CD4-positive, alpha-beta T cell (primary cell): ENCODE data around the gene CD7. TPM values are rescaled to one million over a fixed set of nuclear protein-coding genes. Genes with fewer than 3 reads are reported as not detected.

ENCODE experiments used
- ATAC-seq: fragments of 200-7000 bp; cut with Tn5 transposase; one replicate; pipeline ENCODE4 v1.10.0; 2022; ENCODE audit warnings: mild to moderate bottlenecking; ENCODE audit not compliant: poor library complexity
- CTCF ChIA-PET: fragments of 350-600 bp; sonication (Branson Sonifier 250); formaldehyde crosslinking; loops from one replicate; lab custom pipeline; 2021; ENCODE audit warnings: antibody characterized with exemption, inconsistent platforms; lab: Charles Lee
- POLR2A ChIA-PET: fragments of 350-600 bp; sonication (Branson Sonifier 250); formaldehyde crosslinking; loops from one replicate; lab custom pipeline; 2021; ENCODE audit warnings: antibody characterized with exemption, inconsistent platforms; lab: Charles Lee
- DNase-seq, 14 experiments: peaks; one replicate each; pipeline ENCODE4 v3.0.0-alpha.2; 2013 to 2020; ENCODE audit warnings: mixed read lengths in 2 of 14
- H3K27ac ChIP-seq, 2 donors: one replicate each; pipeline versions ENCODE4 v1.5.1 to v1.7.0; 2013; ENCODE audit warnings: low read length in 2 of 2, low read depth in 1 of 2, mild to moderate bottlenecking in 1 of 2
- H3K27me3 ChIP-seq, 2 experiments: 1 replicate in 1 of 2; 2 replicates in 1 of 2; pipeline versions ENCODE4 v1.6.1 to v1.7.0; 2013; ENCODE audit warnings: low read length in 2 of 2, control low read depth in 1 of 2, mild to moderate bottlenecking in 1 of 2, moderate library complexity in 1 of 2; ENCODE audit not compliant: insufficient read depth in 2 of 2, control insufficient read depth in 1 of 2
- H3K36me3 ChIP-seq: one replicate; pipeline ENCODE4 v1.6.1; 2013; ENCODE audit warnings: low read length, control low read depth; ENCODE audit not compliant: insufficient read depth
- H3K4me1 ChIP-seq: one replicate; pipeline ENCODE4 v1.6.1; 2013; ENCODE audit warnings: low read length, control low read depth; ENCODE audit not compliant: insufficient read depth
- H3K4me3 ChIP-seq: one replicate; pipeline ENCODE4 v1.5.1; 2013; ENCODE audit warnings: mild to moderate bottlenecking, low read length, moderate library complexity
- H3K9me3 ChIP-seq, 2 experiments: 1 replicate in 1 of 2; 2 replicates in 1 of 2; pipeline versions ENCODE4 v1.6.1 to v1.7.0; 2013; ENCODE audit warnings: low read length in 2 of 2, mild to moderate bottlenecking in 2 of 2, control low read depth in 1 of 2, moderate library complexity in 1 of 2; ENCODE audit not compliant: control insufficient read depth in 1 of 2, insufficient read depth in 1 of 2
- H3K27ac Mint-ChIP-seq: one replicate; pipeline ENCODE4 v1.8.0; 2020; ENCODE audit warnings: mixed read lengths
- H3K27me3 Mint-ChIP-seq: one replicate; pipeline ENCODE4 v1.8.0; 2021; ENCODE audit warnings: mixed read lengths
- H3K36me3 Mint-ChIP-seq: one replicate; pipeline ENCODE4 v1.8.0; 2021; ENCODE audit warnings: low read depth, mixed read lengths
- H3K4me1 Mint-ChIP-seq: one replicate; pipeline ENCODE4 v1.8.0; 2021; ENCODE audit warnings: low read depth, mixed read lengths
- H3K4me3 Mint-ChIP-seq: one replicate; pipeline ENCODE4 v1.8.0; 2020; ENCODE audit warnings: mild to moderate bottlenecking, mixed read lengths
- H3K9me3 Mint-ChIP-seq: one replicate; pipeline ENCODE4 v1.8.0; 2020; ENCODE audit warnings: mixed read lengths
- CTCF ChIP-seq: fragments of 200-600 bp; IDR thresholded peaks from one replicate; pipeline ENCODE4 v1.8.0; 2022; ENCODE audit warnings: antibody characterized with exemption, mild to moderate bottlenecking
- intact Hi-C, 2 experiments: fragments of 100-400 bp; cut with DNase I in 1 of 2; cut with micrococcal nuclease in 1 of 2; formaldehyde crosslinking; loops; one replicate each; pipeline versions ENCODE4 v1.15.1 to v1.9.0; 2023 to 2025; cut with DNase I, micrococcal nuclease
- total RNA-seq, 174 experiments: library from RNA in 2 of 174; stranded (reverse) in 2 of 174; gene quantifications; one replicate each; pipeline ENCODE4 v1.2.3 and lab custom pipeline; 2021 to 2026

Gene CD7
- total RNA-seq, 2 experiments from 2014 or later, result 225 to 234 TPM

- Mint-ChIP-seq H3K27ac (no peak overlapping the region), H3K27me3 (no peaks in the 10 kb centered on the region), H3K4me1 (peaks cover 33% of the 10 kb centered on the region), H3K9me3 (no peaks in the 10 kb centered on the region), H3K36me3 (peaks cover 27% of the 10 kb centered on the region), H3K4me3 (peak overlapping the region; percentile 99)
- Histone ChIP-seq H3K4me1 (peaks cover 68% of the 10 kb centered on the region), H3K27me3 (no peaks in the 10 kb centered on the region), H3K36me3 (peaks cover 11% of the 10 kb centered on the region), H3K9me3 (peaks cover 0 to 17% of the 10 kb centered on the region in 2 experiments), H3K4me3 (peak overlapping the region; percentile 81), H3K27ac (peak overlapping the region; percentile 31 to 80)
- POLR2A ChIA-PET, result interaction anchor here (0.6 to 6.4 kb wide), 17 partner anchors 10 to 286 kb away, joined by 3 to 157 read pairs (median 4); partner anchors contain the start of genes CSNK1D and SECTM1
- intact Hi-C loops, result loop anchor here (1.0 to 2.0 kb wide), 3 partner anchors 16 to 44 kb away; partner anchors contain the start of gene CSNK1D (in 1 of the 2)
- no peak for TF ChIP-seq CTCF
- ATAC-seq (peak; percentile 25), DNase-seq (peak in 4 of 14 experiments; percentile 39 to 55 (median 45))
- CTCF ChIA-PET, result interaction anchor here (0.8 to 2.5 kb wide), 4 partner anchors 16 to 116 kb away, joined by 3 to 11 read pairs (median 4); no protein-coding TSS in a partner anchor
Observed at GRCh38 chr17:82316651-82317393, 586 bp downstream of the CD7 start.

- no peaks in the 10 kb centered on the region for H3K27me3 ChIP-seq
- H3K27me3 Mint-ChIP-seq, result no peaks in the 10 kb centered on the region
- ChIA-PET POLR2A (interaction anchor here (0.6 to 6.4 kb wide), 4 partner anchors 15 to 42 kb away, joined by 3 to 157 read pairs (median 16); partner anchors contain the start of genes CSNK1D and SECTM1), CTCF (interaction anchor here (2.5 kb wide), 1 partner anchor 15 kb away, joined by 11 read pairs; no protein-coding TSS in a partner anchor)
- no peaks in the 10 kb centered on the region for H3K9me3 Mint-ChIP-seq
- peak; percentile 45 for ATAC-seq
- H3K27ac Mint-ChIP-seq, result no peak overlapping the region
- peaks cover 25% of the 10 kb centered on the region for H3K4me1 Mint-ChIP-seq
- peak in 11 of 14 experiments; percentile 43 to 78 (median 68) for DNase-seq
- H3K4me3 ChIP-seq, result peak overlapping the region; percentile 81
- H3K36me3 ChIP-seq, result peaks cover 11% of the 10 kb centered on the region
- H3K4me1 ChIP-seq, result peaks cover 58% of the 10 kb centered on the region
- H3K9me3 ChIP-seq, result peaks cover 0 to 17% of the 10 kb centered on the region in 2 experiments
- peak overlapping the region; percentile 31 to 80 for H3K27ac ChIP-seq
- intact Hi-C loops, result loop anchor here (1.0 to 2.0 kb wide), 2 partner anchors 15 to 43 kb away; partner anchors contain the start of gene CSNK1D (in 1 of the 2)
- peaks cover 27% of the 10 kb centered on the region for H3K36me3 Mint-ChIP-seq
- no peak for TF ChIP-seq CTCF
- peak overlapping the region; percentile 99 for H3K4me3 Mint-ChIP-seq
Observed at GRCh38 chr17:82315703-82316358, 1.6 kb downstream of the CD7 start.
